Pons (tissue), 1 donor: ENCODE data around the gene SAMD1.

ENCODE experiments used
- DNase-seq: peaks from one replicate; pipeline ENCODE4 v3.0.0-alpha.2; 2016; ENCODE audit warnings: low spot score

Gene SAMD1

DNA sequence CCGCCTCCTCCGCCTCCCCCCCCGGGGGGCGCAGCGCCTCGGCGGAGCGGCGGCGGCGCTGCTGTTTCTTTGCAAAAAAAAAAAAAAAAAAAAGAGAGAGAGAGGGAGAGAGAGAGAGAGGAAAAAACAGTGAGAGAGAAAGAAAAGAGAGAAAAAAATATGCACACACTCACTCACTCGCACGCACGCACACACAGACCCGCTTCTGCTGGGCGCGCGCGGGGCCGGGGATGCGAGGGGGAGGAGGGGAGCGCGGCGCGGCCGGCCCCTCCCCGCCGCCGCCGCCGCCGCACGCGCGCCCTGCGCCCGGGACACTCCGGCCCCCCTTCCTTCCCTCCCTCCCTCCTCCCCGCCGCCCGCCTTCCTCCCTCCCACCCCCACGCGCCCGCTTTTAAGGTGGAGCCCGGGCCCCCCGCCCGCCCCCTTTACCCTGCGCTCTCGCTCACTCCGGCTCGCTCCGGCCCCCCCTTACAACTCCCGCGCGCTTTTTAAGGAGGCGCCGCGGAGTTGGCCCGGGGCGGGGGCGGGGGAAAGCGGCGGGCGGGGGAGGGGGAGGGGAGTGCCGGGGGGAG lies at the start of gene SAMD1:
Gene SAMD1 (minus strand): TSS at position 243 of the 572 bp plus-strand sequence.
- peak; percentile 71 for DNase-seq

DNA sequence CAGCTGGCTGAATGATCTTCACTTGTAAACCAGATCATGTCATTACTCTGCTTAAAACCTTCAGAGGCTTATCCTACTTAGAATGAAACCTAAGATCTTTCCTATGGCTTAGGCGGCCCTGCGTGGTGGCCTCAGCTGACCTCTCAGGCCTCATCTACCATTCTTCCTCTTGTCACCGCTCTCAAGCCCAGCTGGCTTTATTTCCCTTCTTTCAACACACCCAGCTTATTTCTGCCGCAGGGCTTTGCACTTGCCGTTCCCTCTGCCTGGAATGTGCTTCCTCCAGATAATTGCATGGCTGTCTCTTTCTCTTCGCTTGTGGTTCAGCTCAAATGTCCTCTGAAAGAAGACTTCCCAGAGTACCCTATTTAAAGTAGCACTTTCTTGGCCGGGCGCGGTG lies 49.4 kb upstream of the SAMD1 start:
- no peak for DNase-seq

DNA sequence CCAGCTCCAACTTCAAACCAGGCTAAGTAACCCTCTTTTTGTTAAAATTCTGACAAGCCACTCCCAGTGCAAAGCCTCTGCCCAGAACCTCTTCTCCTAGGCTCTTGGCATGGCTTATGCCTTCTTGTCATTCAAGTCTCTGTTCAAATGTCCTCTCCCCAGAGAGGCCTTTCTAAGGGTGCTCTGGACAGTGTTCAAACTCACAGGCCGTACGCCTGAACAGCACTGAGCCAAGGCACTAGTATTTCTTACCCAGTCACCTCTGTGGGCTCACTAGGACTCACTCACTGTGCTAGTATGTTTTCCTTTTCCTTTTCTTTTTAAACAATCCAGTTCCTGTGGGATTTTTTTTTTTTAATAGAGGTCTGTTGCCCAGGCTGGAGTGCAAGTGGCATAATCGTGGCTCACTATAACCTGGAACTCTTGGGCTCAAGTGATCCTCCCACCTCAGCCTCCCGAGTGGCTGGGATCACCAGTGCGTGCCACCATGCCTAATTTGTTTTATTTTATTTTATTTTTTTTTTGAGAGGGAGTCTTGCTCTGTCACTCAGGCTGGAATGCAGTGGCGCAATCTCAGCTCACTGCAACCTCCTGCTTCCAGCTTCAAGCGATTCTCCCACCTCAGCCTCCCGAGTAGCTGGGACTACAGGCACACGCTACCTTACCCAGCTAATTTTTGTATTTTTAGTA lies 48.2 kb upstream of the SAMD1 start:
- DNase-seq, result peak; percentile 55

DNA sequence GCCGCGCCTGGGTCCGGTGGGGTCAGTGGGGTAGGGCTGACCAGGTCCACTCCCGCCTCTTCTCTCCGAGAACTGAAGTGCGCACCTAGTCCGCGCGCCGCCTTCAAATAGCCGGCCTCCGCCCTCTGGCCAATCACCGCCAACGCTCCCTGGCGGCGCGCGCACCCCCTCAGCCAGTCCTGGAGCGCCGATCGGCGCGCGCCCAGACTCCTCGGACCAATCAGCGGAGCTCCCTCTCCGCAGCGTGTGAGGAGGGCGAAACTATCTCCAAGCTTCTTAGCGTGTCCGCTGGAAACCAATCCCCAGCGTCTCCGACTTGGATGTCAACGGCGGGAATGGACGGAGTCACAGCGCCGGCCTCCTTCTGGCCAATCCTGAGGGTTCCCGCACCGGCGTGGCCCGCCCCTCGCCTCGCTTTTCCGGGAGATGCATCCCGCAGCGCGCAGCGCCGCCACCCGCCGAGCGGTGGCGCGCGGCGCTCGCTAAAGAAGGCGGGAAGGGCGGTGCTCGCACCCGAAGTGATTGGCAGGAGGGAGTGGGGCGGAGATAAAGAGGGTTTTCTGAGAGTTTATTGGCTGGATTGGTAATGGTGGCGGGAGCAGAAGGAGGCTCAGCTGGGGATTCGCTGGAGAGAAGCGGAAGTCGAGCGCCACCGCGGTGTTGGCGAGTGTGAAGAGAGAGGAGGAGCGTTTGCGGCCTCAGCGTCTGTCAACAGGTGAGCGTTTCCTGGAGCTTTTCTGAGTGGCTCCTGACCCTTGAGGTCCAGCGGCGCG lies 46.1 kb upstream of the SAMD1 start, which contains the start of gene ASF1B:
Gene ASF1B (minus strand): TSS at position 81 of the 773 bp plus-strand sequence. CDS start 133 bp downstream, outside the sequence.
- peak; percentile 100 for DNase-seq

DNA sequence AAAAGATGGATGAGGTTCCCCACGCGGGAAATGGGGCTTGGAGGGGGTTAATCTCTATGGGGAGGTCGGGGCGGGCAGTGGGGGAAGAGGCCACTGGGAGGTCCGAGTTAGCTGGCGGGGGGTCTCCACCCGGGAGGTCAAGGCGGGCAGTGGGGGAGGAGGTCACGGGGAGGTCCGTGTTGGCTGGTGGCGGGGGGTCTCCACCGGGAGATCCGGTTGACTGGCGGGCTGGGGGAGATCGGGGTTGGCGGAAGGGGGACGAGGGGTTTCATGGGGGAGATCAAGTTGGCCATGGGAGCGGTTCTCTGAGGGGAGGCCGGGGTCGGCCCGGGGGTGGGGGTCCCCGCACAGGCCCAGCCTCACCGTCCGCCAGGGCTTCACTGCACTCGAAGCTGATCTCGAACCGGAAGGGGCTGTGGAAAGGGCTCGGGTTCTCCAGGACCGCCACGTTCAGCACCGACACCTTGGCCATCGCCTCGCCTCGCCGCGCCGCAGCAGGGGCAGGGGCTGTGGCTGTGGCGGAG lies 45.5 kb upstream of the SAMD1 start:
- DNase-seq, result no peak

DNA sequence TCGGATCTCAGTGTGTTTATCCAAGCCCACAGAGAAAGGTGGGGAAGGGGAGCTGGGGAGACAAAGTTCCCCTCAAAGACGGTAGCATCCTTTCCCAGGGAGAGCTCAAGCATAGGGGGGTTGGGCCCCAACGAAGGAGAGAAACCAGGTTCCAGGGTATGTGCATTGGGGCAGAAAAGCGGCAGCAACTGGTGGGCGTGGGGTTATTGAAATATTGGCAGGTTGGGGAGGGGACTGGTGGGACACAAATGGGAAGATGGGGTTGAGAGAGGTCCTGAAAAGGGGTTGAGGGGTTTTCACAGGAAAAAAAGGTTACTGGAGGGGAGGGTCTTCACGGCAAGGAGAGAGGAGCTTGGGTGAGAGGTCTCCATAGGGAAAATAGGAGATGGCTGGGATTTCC lies 44.8 kb upstream of the SAMD1 start:
- no peak for DNase-seq

DNA sequence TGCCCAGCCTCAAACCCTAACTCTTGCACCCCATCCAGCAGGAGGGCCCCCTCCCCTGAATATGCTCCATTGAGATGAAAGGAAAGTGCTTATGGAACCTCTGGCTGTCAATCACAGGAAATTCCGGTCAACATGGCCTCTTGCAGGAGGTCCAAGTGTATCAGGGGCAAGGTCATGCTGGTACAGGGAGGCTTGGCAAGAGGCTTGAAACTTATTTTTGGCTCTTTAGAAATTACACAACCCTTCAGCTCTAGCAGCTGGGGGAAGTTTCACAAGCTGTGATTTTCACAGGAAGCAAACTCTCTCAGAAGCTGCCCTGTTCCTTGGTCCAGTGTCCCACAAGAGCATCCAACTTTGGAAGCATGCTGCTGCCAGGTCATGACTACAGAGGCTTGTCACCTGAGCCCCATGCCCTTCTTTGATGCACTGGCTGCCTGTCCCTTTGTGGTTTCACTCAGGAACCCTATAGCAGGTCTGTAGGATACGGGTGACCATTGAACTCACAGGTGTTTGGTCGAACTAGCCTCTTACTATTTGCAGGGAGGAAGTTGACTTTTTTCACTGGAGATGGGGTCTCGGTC lies 37.5 kb upstream of the SAMD1 start:
- peak; percentile 68 for DNase-seq

DNA sequence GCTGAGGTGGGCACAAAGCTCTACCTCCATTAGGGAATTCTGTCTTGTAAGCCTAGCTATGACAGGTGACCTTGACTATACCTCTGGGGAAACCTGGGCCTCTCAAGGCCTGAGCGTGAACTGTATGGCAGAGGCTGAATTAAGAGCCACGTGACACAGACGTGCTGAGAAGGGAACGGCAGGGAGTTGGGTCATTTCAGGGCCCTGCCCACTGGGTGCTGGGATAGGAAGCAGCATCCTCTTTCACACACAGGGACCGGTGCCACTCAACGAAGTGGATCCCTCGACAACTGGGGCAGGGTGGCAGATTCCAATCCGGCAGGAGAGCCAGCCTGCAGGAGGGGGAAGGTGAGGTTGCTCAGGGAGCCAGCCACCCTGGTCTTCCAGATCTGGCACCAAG lies 36.6 kb upstream of the SAMD1 start:
- DNase-seq, result no peak

DNA sequence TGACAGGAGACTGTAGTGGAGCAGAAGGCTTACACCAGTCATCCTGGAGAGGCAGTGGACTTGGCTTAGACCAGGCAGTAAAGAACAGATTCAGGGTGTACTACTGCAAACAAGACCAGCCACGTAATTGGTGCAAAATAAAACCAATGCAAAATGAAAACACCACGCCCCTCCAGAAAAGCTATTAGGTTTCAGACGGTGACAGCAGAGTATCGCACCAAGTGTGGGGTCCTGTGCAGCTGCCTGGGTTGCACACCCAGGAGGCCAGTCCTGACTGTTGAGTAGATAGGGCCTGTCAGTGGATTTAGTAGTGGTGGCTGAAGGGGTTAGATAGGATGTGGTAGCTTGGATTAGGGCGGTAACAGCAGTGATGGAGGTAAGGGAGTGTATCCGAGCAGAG lies 32.4 kb upstream of the SAMD1 start:
- no peak for DNase-seq

DNA sequence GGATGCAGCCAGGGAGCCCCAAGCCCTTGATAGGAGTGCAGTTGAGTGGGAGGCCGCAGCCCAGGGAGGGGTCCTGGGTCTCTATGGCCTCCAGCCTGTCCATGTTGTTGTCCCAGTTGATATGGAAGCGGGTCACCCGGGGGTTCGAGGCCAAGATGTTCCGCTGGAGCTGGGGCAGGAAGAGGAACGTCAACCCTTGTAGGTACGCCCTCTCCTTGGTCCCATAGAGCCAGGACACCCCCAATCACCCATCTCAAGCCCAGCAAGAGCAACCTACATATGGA lies 29.9 kb upstream of the SAMD1 start:
- DNase-seq, result no peak

DNA sequence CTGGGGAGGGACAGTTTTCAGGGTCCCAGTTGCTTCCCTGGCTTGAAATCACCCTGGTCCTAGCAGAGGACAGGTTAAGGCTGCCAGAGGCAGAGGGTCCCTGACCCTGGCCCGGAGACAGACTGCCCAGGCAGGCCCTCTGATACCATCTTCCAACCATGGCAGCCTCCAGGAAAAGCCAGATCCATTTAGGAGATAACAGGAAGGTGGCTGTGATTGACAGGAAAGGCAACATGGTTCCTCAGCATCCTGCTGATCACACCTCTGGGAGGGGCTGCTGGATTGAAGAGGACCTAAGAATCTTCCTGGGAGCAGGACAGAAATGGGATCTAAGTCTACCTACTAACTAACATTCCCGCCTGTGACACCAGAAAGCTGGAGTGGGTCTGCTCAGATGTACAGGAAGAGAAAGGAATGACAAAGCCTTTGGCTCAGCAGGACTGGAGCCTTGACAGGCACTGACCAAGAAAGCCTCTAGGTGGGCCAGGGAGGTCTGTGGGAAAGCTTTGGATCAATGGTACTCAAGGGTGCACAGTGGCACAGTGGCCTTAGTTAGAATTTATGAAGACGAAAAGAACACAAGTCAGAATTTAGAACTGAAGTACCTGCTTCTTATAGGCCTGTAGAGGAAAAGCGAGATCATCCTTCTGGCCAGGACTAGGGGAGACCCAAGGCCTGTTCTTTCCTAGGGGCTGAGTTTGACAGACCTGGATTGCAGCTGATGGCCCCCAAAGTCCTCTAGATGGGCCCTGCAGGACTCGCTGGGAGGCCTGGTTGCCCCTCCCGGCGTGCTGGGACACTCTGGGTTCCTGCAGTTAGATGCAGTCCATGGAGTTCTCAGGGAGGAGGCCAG lies 29.3 kb upstream of the SAMD1 start:
- no peak for DNase-seq

DNA sequence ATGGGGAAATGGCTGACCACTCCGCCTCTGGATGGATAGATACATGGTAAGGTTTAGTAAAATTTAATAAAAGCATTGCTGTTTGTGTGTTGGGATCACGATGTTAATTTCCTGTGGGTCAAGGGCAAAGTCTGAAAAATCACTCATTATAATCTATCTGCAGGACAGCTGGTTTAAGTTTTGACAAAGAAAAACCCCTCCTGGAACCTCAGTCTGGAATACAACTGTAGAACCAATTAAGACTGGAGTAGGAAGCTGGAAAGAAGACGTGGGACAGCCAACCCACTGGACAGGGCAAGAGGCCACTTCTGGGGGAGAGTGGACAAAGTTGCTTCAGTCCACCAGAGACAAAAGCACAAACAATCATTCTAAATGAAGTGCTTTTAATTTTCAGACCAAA lies 28.6 kb upstream of the SAMD1 start:
- no peak for DNase-seq

DNA sequence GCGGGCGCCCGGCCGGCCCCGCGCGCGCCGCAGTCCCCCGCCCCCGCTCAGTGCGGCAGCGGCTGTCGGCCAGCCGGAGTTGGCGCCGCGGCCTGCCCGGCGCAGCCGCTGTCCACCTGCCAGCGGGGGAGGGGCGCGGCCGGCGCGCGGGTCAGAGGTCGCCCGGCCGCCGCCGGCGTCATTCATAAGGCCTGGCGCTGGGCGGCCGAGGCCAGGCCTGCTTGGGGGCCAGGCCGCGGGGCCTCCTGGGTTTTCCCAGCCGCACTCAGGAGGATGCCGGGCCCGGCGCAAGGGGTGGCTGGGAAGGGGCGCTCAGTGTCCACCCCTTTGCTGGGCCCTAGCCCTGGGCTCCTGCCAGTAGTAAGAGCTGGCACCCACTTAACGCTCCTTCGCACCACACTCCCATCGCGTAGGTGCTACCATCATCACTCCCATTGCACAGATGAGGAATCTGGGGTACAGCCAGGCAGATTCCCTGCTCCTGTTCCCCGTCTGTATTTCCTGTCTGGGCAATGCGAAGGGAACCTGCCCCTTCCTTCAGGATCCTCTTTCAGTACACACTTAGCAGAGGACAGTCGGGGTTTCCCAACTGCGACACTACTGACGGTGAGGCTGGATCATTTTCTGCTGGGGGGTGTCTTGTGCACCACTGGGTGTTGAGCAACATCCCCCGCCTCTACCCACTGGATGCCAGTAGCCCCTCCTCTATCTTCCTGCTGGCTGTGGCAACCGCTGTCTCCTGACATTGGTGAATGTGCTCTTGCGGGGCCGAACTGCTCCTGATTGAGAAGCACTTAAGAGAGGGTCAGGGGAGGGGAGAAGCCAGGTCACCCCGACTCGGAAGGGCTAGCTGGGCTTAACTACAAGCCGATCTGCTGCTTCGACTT lies 27.9 kb upstream of the SAMD1 start:
- peak; percentile 85 for DNase-seq

DNA sequence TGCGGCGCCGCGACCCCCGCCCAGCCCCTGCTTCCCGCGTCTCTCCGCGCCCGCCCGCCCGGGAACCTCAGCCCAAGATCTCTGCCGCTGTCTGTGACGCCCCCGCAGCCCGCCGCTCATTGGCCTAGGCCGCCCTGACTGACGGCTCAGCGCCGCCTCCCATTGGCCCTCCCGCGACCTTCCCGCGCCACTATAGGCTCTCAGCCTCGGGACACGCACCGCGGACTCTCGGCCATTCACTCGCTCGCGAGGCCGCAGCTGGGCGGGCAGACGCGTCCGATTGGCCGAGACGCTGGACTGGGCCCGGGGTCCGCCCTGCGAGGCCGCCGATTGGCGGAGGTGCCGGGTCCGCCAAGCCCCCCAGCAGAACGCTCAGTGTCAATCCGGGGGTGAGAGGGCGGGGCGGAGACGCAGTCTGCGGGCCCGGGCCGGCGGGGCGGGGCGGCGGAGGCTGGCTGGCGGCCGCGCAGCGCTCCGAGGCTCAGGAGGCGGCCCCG lies 27.2 kb upstream of the SAMD1 start, which contains the start of gene PRKACA:
Gene PRKACA (minus strand): TSS at position 95 of the 497 bp plus-strand sequence. CDS start 215 bp downstream, outside the sequence.
- peak; percentile 98 for DNase-seq

DNA sequence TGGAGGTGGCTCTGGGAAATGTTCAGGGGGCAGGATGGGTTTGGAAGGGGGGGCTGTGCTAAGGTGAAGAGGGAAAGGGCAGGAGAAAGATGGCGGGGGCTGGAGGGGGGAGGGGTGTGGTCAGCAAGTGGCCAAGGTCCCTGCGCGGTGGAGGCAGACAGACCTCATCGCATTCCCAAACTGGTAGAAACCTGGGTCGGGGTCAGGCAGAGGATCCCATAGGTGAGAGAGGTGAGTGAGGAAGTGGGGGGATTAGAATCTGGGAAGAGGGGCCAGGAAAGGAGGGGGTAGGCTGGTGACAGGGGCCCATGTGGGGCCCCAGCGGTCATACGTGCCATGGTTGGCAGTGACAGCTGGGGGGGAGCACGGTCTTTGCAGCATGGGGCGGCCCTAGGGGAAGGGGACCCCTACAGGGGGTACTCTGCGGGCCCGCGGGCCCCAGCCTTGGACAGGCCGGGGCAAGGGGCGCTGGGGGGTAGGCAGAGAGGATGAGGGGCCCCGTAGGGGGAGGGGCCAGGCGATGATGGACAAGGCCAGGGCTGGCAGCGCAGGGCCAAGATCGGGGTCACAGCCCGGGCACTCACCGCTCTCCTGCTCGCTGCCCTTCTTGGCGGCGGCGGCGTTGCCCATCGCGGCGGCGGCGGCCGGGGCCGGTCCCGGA lies 26.5 kb upstream of the SAMD1 start:
- DNase-seq, result no peak

DNA sequence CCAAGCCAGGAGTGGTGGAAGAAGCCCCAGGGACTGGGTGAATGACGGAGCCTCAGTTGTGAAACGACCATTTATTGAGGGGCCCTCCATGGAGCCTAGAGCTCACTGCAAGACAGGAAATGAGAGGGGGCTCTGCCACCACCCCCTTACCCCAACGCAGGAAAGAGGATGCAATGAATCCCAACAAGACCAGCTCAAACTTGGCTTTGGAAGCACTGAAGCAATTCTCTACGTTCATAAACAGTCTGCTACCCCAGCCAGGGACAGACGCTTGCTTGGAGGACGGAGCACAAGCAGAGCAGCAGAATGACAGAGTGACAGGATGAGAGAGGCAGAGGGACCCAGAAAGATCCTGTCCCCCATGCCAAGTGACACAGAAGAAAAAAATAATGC lies 26.0 kb upstream of the SAMD1 start:
- no peak for DNase-seq

DNA sequence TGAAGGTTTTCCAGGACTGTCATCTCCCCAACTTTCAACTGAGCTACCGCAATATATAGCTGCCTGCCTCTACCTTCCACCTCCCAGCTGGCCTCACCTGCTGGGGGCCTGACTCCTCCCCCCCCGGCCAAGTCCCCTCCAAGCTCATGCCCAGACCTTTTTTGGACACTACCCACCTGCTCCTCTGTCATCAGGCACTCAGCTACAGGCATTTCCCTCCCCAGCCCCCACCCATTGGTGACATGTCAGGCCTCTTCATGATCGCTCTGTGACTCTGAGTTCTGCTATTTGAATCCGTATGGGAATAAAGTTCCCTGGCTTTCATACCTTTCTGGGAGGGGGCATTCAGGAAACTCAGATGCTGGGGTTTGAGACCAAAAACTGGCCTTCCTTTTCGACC lies 25.2 kb upstream of the SAMD1 start:
- no peak for DNase-seq

DNA sequence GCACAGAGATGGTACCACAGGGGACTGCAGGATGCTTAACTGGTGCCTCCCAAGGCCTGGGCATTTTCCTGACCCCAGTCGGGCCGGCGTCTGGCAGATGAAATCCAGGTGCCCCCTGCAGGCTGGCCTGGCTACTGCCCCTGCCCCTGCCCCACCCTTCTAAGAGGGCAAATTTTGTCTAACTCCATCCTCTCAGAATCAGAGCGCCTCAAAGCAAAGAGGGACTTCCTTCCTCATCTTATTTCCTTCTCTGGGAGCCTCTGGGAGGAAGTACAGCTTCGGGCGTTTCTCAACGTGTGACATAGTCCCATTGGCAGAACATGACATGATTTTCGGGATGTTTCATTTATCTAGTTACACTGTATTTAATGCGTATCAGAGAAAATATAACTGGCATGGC lies 24.3 kb upstream of the SAMD1 start:
- peak; percentile 72 for DNase-seq

DNA sequence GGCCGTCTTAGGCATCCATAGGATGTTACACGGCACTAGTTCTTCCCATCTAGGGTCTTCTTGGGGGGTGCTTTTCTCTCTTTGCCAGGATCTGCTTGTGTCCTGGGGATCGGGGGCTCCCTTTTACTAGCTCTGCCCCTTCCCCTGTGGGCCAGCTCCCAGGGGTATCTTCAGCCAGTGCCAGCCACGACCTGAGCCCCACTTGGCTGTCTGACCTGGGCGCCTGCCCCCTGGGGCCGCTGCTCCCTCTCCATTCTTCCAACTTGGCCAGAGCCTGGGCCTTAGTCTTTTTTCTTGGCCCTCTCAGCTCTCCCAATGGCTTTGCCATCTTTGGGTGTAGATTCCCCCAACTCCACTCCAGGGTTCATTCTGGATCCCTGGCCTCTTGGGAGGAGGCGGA lies 23.9 kb upstream of the SAMD1 start:
- no peak for DNase-seq
